GM12875 (cell line): ENCODE data around the gene CLCN2.

Experiments
- H3K4me3 ChIP-seq: one replicate; pipeline ENCODE4 v1.5.1; 2011; ENCODE audit warnings: low read depth, low read length, control low read depth
- CTCF ChIP-seq: IDR thresholded peaks from 2 replicates; pipeline ENCODE4 v1.5.1; 2011; ENCODE audit warnings: low read depth, mild to moderate bottlenecking, control low read depth, inconsistent platforms, low read length, moderate library complexity, borderline replicate concordance; ENCODE audit not compliant: insufficient read depth

CLCN2 gene

GRCh38 chr3:184361532-184361931 is at the start of gene CLCN2, which contains the start of gene POLR2H:
Gene CLCN2 (minus strand): TSS chr3:184361605. CDS start chr3:184361479, 126 bp downstream.
Gene POLR2H (plus strand): TSS chr3:184361710. CDS start chr3:184363493, 1,783 bp downstream.
- peak within 1 kb of the TSS; percentile 87 for H3K4me3 ChIP-seq
- TF ChIP-seq CTCF, result no peak

- no peak for TF ChIP-seq CTCF
- H3K4me3 ChIP-seq, result no peak overlapping the region
Observed at GRCh38 chr3:184409946-184410500, 48.6 kb upstream of the CLCN2 start.

GRCh38 chr3:184409331-184409926 is 48.0 kb upstream of the CLCN2 start:
- TF ChIP-seq CTCF, result no peak
- no peak overlapping the region for H3K4me3 ChIP-seq

- no peak overlapping the region for H3K4me3 ChIP-seq
- TF ChIP-seq CTCF, result no peak
Observed at GRCh38 chr3:184405075-184406030, 43.9 kb upstream of the CLCN2 start.

DNA sequence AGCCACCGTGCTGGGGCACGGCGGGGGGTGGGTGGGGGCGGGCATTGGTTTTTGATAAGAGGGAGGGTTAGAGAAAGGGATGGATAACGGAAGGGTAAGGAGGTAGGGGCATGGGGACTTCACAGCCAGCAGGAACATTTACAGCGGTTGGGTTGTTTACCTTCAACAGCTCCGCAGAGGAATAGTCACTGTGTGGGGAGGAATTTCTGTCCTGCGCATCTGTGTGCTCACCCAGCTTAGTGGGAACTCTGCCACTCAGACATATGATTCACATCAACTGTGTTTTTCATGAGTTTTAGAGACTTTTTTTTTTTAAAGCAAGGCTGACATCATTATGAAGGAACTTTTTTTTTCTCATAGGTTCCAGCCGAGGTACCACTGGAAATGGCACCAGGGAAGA is 38.0 kb upstream of the CLCN2 start:
- TF ChIP-seq CTCF, result no peak
- H3K4me3 ChIP-seq, result no peak overlapping the region

GRCh38 chr3:184395320-184395660 is 33.9 kb upstream of the CLCN2 start:
- no peak for TF ChIP-seq CTCF
- H3K4me3 ChIP-seq, result no peak overlapping the region
